ENCODE data around the gene IMP4. TPM values are rescaled to one million over a fixed set of nuclear protein-coding genes. Genes with fewer than 3 reads are reported as not detected.

Gene IMP4
- total and polyA plus RNA-seq, 2 experiments from 2014 or later, result 87.8 to 147 TPM

DNA sequence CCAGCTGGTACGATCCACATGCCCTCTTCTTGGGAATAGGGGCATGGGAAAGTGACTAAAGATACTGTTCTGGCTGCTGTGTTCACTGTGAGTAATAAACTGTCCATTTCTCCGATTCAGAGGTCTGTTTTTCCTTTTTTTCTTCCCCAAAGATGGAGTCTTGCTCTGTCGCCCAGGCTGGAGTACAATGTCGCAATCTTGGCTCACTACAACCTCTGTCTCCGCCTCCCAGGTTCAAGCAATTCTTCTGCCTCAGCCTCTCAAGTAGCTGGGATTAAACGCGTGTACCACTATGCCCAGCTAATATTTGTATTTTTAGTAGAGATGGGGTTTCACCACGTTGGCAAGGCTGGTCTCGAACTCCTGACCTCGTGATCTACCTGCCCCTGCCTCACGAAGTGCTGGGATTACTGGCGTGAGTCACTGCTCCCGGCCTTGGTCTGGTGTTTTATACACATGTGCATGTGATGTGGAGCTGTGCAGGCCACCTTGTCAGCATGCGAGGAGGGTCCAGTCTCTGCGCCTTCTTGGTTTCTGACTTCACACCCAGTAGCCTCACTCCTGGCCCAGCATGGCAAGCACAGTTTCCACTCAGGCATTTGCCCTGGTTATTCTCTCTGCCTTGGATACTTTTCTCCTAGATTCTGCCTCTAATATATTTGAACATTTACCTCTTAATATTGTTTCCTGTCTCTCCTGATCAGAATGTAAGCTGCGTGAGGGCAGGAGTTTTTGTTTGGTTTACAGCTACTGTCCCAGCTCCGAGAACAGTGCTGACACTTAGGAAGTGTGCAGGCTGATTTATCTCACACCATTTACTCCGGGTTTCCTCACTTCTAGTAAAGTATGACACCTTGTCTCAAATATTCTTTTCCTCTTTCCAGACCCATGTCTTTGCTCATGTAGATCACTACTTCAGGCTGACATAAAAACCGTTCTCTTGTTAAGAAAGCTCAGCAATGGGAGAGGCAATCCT lies 32.9 kb downstream of the IMP4 start:
- H3K4me1 Mint-ChIP-seq, result peaks cover 14% of the 10 kb centered on the region
- no peak overlapping the region for H3K4me2 ChIP-seq
- H3K27ac Mint-ChIP-seq, result no peak overlapping the region
- peaks cover 7% of the 10 kb centered on the region; the same call in 1 of the 2 replicates for H3K4me1 ChIP-seq (ENCODE audit: insufficient read depth)
- no peaks in the 10 kb centered on the region for H3K79me2 ChIP-seq (replicated peaks; ENCODE audit: insufficient read depth)
- H4K20me1 ChIP-seq (replicated peaks; ENCODE audit: insufficient read depth), result no peaks in the 10 kb centered on the region; the same call in 1 of the 2 replicates
- no peaks in the 10 kb centered on the region; the same call in 2 of the 3 replicates for H3K9me3 Mint-ChIP-seq
- H3K27me3 Mint-ChIP-seq (ENCODE audit: insufficient read depth, low read depth, poor library complexity), result peaks cover 14% of the 10 kb centered on the region
- no peak for TF ChIP-seq STAT1 (IDR thresholded peaks at IDR 0.05; ENCODE audit: unreplicated experiment)
- no peaks in the 10 kb centered on the region for H3K9me2 ChIP-seq (ENCODE audit: insufficient read depth)
- H3K27ac ChIP-seq (ENCODE audit: low read depth), result no peak overlapping the region
- DNase-seq (ENCODE audit: low spot score), result no peak
- no peaks in the 10 kb centered on the region for H3F3A ChIP-seq (replicated peaks; ENCODE audit: low read depth)
- no peak overlapping the region; the same call in 2 of the 3 replicates for H3K4me3 Mint-ChIP-seq
- no peaks in the 10 kb centered on the region for H3K27me3 ChIP-seq (ENCODE audit: insufficient read depth)
- no peak overlapping the region for H3K4me3 ChIP-seq
- ATAC-seq, result no peak
- H2AFZ ChIP-seq, result no peak overlapping the region
- no peaks in the 10 kb centered on the region for H3K36me3 ChIP-seq (ENCODE audit: insufficient read depth)
- peaks cover 15% of the 10 kb centered on the region for H3K36me3 Mint-ChIP-seq (ENCODE audit: low read depth)

- H3K36me3 Mint-ChIP-seq (ENCODE audit: low read depth), result peaks cover 6% of the 10 kb centered on the region; the same call in 2 of the 3 replicates
- Histone ChIP-seq H3K79me2 (replicated peaks; ENCODE audit: insufficient read depth) (no peaks in the 10 kb centered on the region), H3K4me1 (ENCODE audit: insufficient read depth) (peaks cover under 1% of the 10 kb centered on the region; the same call in 1 of the 2 replicates), H3K27me3 (ENCODE audit: insufficient read depth) (no peaks in the 10 kb centered on the region), H3K36me3 (ENCODE audit: insufficient read depth) (no peaks in the 10 kb centered on the region), H3F3A (replicated peaks; ENCODE audit: low read depth) (no peaks in the 10 kb centered on the region), H3K9me2 (ENCODE audit: insufficient read depth) (no peaks in the 10 kb centered on the region), H4K20me1 (replicated peaks; ENCODE audit: insufficient read depth) (no peaks in the 10 kb centered on the region; the same call in 1 of the 2 replicates), H3K4me3 (no peak overlapping the region), H3K4me2 (no peak overlapping the region), H3K27ac (ENCODE audit: low read depth) (no peak overlapping the region), H2AFZ (no peak overlapping the region)
- TF ChIP-seq, protein P1, sequence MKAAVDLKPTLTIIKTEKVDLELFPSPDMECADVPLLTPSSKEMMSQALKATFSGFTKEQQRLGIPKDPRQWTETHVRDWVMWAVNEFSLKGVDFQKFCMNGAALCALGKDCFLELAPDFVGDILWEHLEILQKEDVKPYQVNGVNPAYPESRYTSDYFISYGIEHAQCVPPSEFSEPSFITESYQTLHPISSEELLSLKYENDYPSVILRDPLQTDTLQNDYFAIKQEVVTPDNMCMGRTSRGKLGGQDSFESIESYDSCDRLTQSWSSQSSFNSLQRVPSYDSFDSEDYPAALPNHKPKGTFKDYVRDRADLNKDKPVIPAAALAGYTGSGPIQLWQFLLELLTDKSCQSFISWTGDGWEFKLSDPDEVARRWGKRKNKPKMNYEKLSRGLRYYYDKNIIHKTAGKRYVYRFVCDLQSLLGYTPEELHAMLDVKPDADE (IDR thresholded peaks at IDR 0.05), result no peak
- peak; percentile 36 to 50 for TF ChIP-seq CTCF (conservative IDR thresholded peaks at IDR 0.05; ENCODE audit: low read depth in 2 of 2)
- no peaks in the 10 kb centered on the region; the same call in 2 of the 3 replicates for H3K9me3 Mint-ChIP-seq
- peaks cover 10% of the 10 kb centered on the region for H3K4me1 Mint-ChIP-seq
- ATAC-seq (no peak), DNase-seq (ENCODE audit: low spot score) (peak; percentile 44)
- H3K4me3 Mint-ChIP-seq, result no peak overlapping the region
- no peak overlapping the region for H3K27ac Mint-ChIP-seq
- peaks cover 11% of the 10 kb centered on the region for H3K27me3 Mint-ChIP-seq (ENCODE audit: insufficient read depth, low read depth, poor library complexity)
Measured at GRCh38 chr2:130376433-130377293, 34.0 kb downstream of the IMP4 start.

Data from GM23338 (cell line).